Upper lobe of right lung (tissue), 1 donor: ENCODE data around the gene GOLM1. TPM values are rescaled to one million over a fixed set of nuclear protein-coding genes. Genes with fewer than 3 reads are reported as not detected.

Experiments used
- ATAC-seq: fragments of 200-7000 bp; cut with Tn5 transposase; one replicate; pipeline ENCODE4 v1.9.1; 2020; ENCODE audit warnings: mild to moderate bottlenecking, moderate library complexity
- DNase-seq: peaks from one replicate; pipeline ENCODE4 v3.0.0-alpha.2; 2020
- H3K27ac ChIP-seq: fragments of 200-600 bp; one replicate; pipeline ENCODE4 v1.8.0; 2022
- H3K27me3 ChIP-seq: fragments of 200-600 bp; one replicate; pipeline ENCODE4 v1.8.0; 2022; ENCODE audit warnings: mild to moderate bottlenecking
- H3K36me3 ChIP-seq: fragments of 200-600 bp; one replicate; pipeline ENCODE4 v1.8.0; 2022
- H3K4me1 ChIP-seq: fragments of 200-600 bp; one replicate; pipeline ENCODE4 v1.8.0; 2022
- H3K4me3 ChIP-seq: fragments of 200-600 bp; one replicate; pipeline ENCODE4 v1.8.0; 2022; ENCODE audit warnings: mild to moderate bottlenecking
- H3K9me3 ChIP-seq: fragments of 200-600 bp; one replicate; pipeline ENCODE4 v1.8.0; 2022
- intact Hi-C: fragments of 100-400 bp; cut with DNase I; formaldehyde crosslinking; loops from one replicate; pipeline ENCODE4 v1.11.0; 2022
- total RNA-seq: library from RNA; stranded (reverse); fragmentation: NEBNext Ultra II Directional; extraction: Animal tissue kit (Norgen Biotek cat#: 25700); gene quantifications from one replicate; pipeline ENCODE4 v1.2.1, GENCODE V29; 2021
- TF ChIP-seq, protein P1 (sequence below): fragments of 200-600 bp; IDR thresholded peaks from one replicate; pipeline ENCODE4 v1.8.0; 2022; ENCODE audit warnings: antibody characterized with exemption
- donor health status: DM: no; HTN: yes; CAD: no; lungs with severe emphysema.

The GOLM1 gene
- total RNA-seq, 1 donor from 2014 or later = 15.4 TPM

DNA sequence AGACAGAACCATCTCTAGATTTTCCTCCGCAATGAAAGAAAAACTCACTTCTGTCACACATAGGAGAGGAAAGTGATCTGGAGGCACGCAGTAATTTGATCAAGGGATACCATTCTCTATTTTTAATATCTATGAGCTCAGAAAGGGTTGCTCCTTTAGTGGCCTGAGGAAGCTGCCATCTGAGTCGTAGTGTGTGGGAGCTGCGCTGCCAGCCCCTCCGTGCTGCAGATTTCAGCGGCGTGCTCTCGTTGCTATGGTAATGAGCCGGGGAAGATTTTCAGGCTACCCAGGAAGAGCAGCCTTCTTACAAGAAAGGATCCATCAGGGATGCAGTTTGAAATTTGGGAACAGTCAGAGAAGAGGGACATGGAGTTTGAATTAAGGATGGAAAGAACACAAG, 17.1 kb upstream of the GOLM1 start:
- ATAC-seq (no peak), DNase-seq (no peak)
- Histone ChIP-seq H3K27ac (no peak overlapping the region), H3K4me1 (no peaks in the 10 kb centered on the region), H3K36me3 (no peaks in the 10 kb centered on the region), H3K4me3 (no peak overlapping the region), H3K27me3 (no peaks in the 10 kb centered on the region), H3K9me3 (no peaks in the 10 kb centered on the region)
- TF ChIP-seq, protein P1, sequence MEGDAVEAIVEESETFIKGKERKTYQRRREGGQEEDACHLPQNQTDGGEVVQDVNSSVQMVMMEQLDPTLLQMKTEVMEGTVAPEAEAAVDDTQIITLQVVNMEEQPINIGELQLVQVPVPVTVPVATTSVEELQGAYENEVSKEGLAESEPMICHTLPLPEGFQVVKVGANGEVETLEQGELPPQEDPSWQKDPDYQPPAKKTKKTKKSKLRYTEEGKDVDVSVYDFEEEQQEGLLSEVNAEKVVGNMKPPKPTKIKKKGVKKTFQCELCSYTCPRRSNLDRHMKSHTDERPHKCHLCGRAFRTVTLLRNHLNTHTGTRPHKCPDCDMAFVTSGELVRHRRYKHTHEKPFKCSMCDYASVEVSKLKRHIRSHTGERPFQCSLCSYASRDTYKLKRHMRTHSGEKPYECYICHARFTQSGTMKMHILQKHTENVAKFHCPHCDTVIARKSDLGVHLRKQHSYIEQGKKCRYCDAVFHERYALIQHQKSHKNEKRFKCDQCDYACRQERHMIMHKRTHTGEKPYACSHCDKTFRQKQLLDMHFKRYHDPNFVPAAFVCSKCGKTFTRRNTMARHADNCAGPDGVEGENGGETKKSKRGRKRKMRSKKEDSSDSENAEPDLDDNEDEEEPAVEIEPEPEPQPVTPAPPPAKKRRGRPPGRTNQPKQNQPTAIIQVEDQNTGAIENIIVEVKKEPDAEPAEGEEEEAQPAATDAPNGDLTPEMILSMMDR = no peak
- intact Hi-C loops = no loop called here

DNA sequence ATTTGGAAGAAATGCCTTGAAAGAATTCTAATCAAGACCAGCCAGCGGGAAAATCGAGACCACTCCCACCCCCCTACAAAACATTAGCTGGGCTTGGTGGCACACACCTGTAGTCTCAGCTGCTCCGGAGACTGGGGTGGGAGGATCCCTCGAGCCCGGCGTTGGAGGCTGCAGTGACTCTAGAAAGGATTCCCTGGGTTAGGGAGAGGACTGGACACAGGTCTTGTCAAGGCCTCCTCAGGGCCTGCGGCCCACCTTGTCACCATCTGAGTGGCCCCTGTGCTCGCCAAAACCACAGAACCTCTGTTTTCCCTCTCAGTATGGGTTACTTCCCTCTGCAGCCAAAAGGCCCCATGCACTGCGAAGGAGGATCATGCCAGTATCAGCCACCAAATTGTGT, 16.5 kb upstream of the GOLM1 start:
- Histone ChIP-seq H3K4me1 (no peaks in the 10 kb centered on the region), H3K27me3 (no peaks in the 10 kb centered on the region), H3K27ac (no peak overlapping the region), H3K9me3 (no peaks in the 10 kb centered on the region), H3K4me3 (no peak overlapping the region), H3K36me3 (no peaks in the 10 kb centered on the region)
- ATAC-seq (no peak), DNase-seq (no peak)
- intact Hi-C loops = no loop called here
- TF ChIP-seq, protein P1 = no peak

DNA sequence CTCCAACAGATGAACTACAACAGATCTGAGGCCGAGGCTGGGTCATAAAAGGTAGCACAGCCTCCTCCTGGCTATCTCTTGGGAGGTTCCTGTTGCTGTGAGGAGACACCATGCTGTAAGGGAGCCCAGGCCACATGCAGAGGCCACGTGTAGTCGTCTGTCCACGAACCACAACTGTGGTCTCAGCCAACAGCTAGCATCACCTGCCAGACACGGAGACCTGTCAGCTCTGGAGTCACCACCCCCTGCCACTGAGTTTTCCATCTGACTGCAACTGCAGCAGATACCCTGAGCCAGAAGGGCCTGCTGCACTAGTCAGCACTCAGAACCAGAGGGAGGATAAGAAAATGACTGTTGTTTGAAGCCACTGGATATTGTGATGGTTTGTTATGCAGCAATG, 12.7 kb upstream of the GOLM1 start:
- Histone ChIP-seq H3K4me3 (no peak overlapping the region), H3K27me3 (no peaks in the 10 kb centered on the region), H3K27ac (no peak overlapping the region), H3K9me3 (no peaks in the 10 kb centered on the region), H3K36me3 (no peaks in the 10 kb centered on the region), H3K4me1 (no peaks in the 10 kb centered on the region)
- DNase-seq (no peak), ATAC-seq (no peak)
- TF ChIP-seq, protein P1 = no peak
- intact Hi-C loops = no loop called here

DNA sequence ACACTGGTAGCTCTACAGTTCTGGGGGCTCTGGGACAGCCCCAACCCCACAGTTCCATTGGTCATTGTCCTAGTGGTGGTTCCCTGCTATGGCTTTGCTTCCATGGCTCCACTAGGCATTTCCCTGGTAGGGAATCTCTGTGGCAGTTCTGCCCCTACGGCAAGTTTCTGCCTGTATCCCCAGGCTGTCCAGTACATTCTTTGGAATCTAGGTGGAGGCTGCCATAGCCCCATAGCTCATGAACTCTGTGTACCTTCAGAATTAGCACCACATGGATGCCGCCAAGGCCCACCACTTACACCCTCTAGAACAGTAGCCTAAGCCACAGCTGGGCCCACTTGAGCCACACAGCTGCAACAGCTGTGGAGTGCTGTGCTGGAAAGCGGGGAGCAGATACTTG, 3.3 kb upstream of the GOLM1 start:
- H3K4me1 ChIP-seq = peaks cover 8% of the 10 kb centered on the region
- ATAC-seq = no peak
- intact Hi-C loops = no loop called here
- no peak overlapping the region for H3K4me3 ChIP-seq
- H3K27ac ChIP-seq = no peak overlapping the region
- no peaks in the 10 kb centered on the region for H3K36me3 ChIP-seq
- TF ChIP-seq, protein P1 = no peak
- H3K9me3 ChIP-seq = no peaks in the 10 kb centered on the region
- H3K27me3 ChIP-seq = no peaks in the 10 kb centered on the region
- DNase-seq = no peak

DNA sequence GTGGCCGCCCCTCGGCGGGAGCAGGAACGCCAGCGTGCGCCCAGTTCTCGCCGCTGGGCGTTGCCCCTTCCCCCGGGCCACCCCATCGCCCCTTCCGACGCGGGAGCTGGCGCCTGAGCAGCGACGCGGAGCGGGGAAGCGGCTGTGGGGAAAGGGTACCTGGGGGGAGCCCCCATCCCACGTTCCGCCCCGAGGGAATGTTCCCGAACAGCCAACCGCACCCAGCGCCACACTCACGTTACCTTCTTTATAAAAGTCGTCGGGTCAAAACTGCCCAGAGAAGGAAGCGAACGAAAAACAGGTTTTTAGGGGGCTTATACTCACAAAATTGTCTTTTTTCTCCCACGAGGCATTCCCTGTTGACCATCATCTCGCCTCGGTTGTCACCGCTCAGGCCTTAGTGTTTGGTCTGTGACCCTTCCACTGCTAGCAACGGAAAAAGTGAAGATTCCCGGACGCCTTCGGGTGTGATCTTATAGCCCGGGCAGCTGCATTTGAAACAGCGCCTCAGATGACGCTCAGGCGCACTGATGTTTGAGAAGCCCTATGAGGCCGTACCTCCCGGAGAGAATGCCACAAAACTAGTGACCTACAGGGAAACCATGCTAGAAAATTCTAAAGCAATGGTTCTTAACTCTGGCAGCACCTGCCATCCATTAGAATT, 475 bp upstream of the GOLM1 start:
- DNase-seq = no peak
- TF ChIP-seq, protein P1 = no peak

More for the DNA sequence above, 475 bp upstream of the GOLM1 start:
- Histone ChIP-seq H3K9me3 (no peaks in the 10 kb centered on the region), H3K4me3 (peak overlapping the region; percentile 74), H3K27me3 (no peaks in the 10 kb centered on the region), H3K27ac (peak overlapping the region; percentile 21), H3K36me3 (no peaks in the 10 kb centered on the region), H3K4me1 (peaks cover 8% of the 10 kb centered on the region)
- intact Hi-C loops = no loop called here
- ATAC-seq = peak; percentile 64
